OCI-LY1 (cell line): Measurements from ENCODE around the gene CFAP58.

Experiments
- CTCF ChIP-seq: fragments of 200-600 bp; sonication (generic), shearing (Covaris generic); IDR thresholded peaks from 2 replicates; pipeline ENCODE4 v1.5.1; 2017; ENCODE audit warnings: mild to moderate bottlenecking, antibody characterized with exemption, low read length, moderate library complexity, mixed read lengths
- EZH2 ChIP-seq: fragments of 200-600 bp; sonication (generic), shearing (Covaris generic); IDR thresholded peaks from 2 replicates; pipeline ENCODE4 v1.8.0; 2017; ENCODE audit warnings: borderline replicate concordance, mixed run types, mild to moderate bottlenecking, antibody characterized with exemption, low read length, moderate library complexity, mixed read lengths

GRCh38 chr10:104479906-104480593, 126.4 kb downstream of the CFAP58 start:
- no peak for TF ChIP-seq CTCF
- no peak for TF ChIP-seq EZH2
